K562 (cell line): ENCODE measurements around the gene CBX8. TPM values are rescaled to one million over a fixed set of nuclear protein-coding genes. Genes with fewer than 3 reads are reported as not detected.
A peak's percentile ranks its signal among the peaks of the same experiment; 100 is the strongest.

Experiments
- GTF3C2 ChIP-seq: IDR thresholded peaks from 3 replicates; pipeline ENCODE4 v1.6.1; 2011; ENCODE audit warnings: borderline replicate concordance, mild to moderate bottlenecking, moderate library complexity; ENCODE audit not compliant: insufficient read length; ENCODE audit errors: extremely low read depth
- KHSRP ChIP-seq: fragments of 450-650 bp; IDR thresholded peaks from 2 replicates; pipeline ENCODE4 v1.6.1; 2017
- MAZ ChIP-seq, 2 experiments: fragments of 450-650 bp in 1 of 2; sonication (generic) in 1 of 2; formaldehyde crosslinking; IDR thresholded peaks in 1 of 2; conservative IDR thresholded peaks in 1 of 2; 2 replicates each; pipeline versions ENCODE4 v1.4.0 to v1.5.0; 2020; ENCODE audit warnings: mild to moderate bottlenecking in 1 of 2, missing genetic modification reagents in 1 of 2
- PKNOX1 ChIP-seq: fragments of 450-650 bp; IDR thresholded peaks from 2 replicates; pipeline ENCODE4 v1.6.1; 2016
- RREB1 ChIP-seq: fragments of 250-450 bp; sonication (Bioruptor Pico); IDR thresholded peaks from 2 replicates; pipeline ENCODE4 v1.4.0; 2020
- SIN3B ChIP-seq: fragments of 450-650 bp; IDR thresholded peaks from 2 replicates; pipeline ENCODE4 v1.6.1; 2017; ENCODE audit warnings: low read depth, mild to moderate bottlenecking, moderate library complexity
- ZFP30 ChIP-seq: fragments of 250-450 bp; sonication (Bioruptor Pico); IDR thresholded peaks from 2 replicates; pipeline ENCODE4 v1.8.0; 2022; ENCODE audit warnings: moderate library complexity, mild to moderate bottlenecking, inconsistent platforms, borderline replicate concordance
- polyA plus RNA-seq, 8 experiments: library from polyadenylated mRNA; depleted of rRNA in 4 of 8; stranded (reverse) in 5 of 8; unstranded in 3 of 8; fragments of >200 nt; fragmentation: Nextera tagmentation in 2 of 8; fragmentation: Illumina TruSeq in 1 of 8; extraction: Ambion mirVana in 2 of 8; extraction: Trizol in 1 of 8; gene quantifications; 2 replicates each; pipeline versions ENCODE4 v1.2.1 to v1.2.3, GENCODE V29; 2011 to 2014; ENCODE audit warnings: inconsistent platforms in 1 of 8, missing spikeins in 1 of 8
- total RNA-seq, 7 experiments: library from RNA; depleted of rRNA in 6 of 7; stranded (reverse); fragments of >200 nt in 6 of 7; fragmentation: Illumina TruSeq in 2 of 7; extraction: Trizol in 2 of 7; gene quantifications; 2 replicates each; pipeline versions ENCODE4 v1.2.1 to v1.2.3, GENCODE V29; 2011 to 2021; ENCODE audit warnings: low replicate concordance in 1 of 7

The CBX8 gene
- total and polyA plus RNA-seq, 9 of the 15 experiments (the other 6 are each of a cell fraction or from before 2014, with no cell fraction given), result 0.08 to 11.9 (median 2.6) TPM

GRCh38 chr17:79824893-79825579, 28.2 kb upstream of the CBX8 start (continued):
- TF ChIP-seq PKNOX1 (peak; percentile 78), ZFP30 (no peak), GTF3C2 (no peak), RREB1 (CRISPR knock-in tag) (no peak), KHSRP (no peak), MAZ (CRISPR knock-in tag; conservative IDR thresholded peaks at IDR 0.05 in 1 of 2, IDR thresholded peaks at IDR 0.05 in 1 of 2) (no peak), SIN3B (no peak)
